GM23338 (cell line): Measurements from ENCODE around the gene GAPDHS. TPM values are rescaled to one million over a fixed set of nuclear protein-coding genes. Genes with fewer than 3 reads are reported as not detected.

Experiments
- ATAC-seq: fragments of 200-7000 bp; cut with Tn5 transposase; 3 replicates; pipeline ENCODE4 v1.9.1; 2020
- DNase-seq: peaks from one replicate; pipeline ENCODE4 v3.0.0-alpha.2; 2015; ENCODE audit warnings: low spot score
- H2AFZ ChIP-seq: fragments of 200-600 bp; sonication (generic); 2 replicates; pipeline ENCODE4 v1.8.0; 2016; ENCODE audit warnings: antibody characterized with exemption, mild to moderate bottlenecking, moderate library complexity
- H3F3A ChIP-seq: fragments of 200-600 bp; sonication (generic); replicated peaks from 2 replicates; pipeline ENCODE4 v1.8.0; 2017; ENCODE audit warnings: antibody characterized with exemption, mixed run types, low read depth
- H3K27ac ChIP-seq: fragments of 200-600 bp; sonication (generic); 2 replicates; pipeline ENCODE4 v1.6.1; 2016; ENCODE audit warnings: low read depth
- H3K27me3 ChIP-seq: fragments of 200-600 bp; sonication (generic); 2 replicates; pipeline ENCODE4 v1.8.0; 2016; ENCODE audit warnings: mild to moderate bottlenecking, mixed run types, moderate library complexity; ENCODE audit not compliant: insufficient read depth
- H3K36me3 ChIP-seq: fragments of 200-600 bp; sonication (generic); 2 replicates; pipeline ENCODE4 v1.8.0; 2016; ENCODE audit warnings: mild to moderate bottlenecking; ENCODE audit not compliant: insufficient read depth
- H3K4me1 ChIP-seq: fragments of 200-600 bp; sonication (generic); 2 replicates; pipeline ENCODE4 v1.8.0; 2016; ENCODE audit warnings: mild to moderate bottlenecking, moderate library complexity; ENCODE audit not compliant: insufficient read depth
- H3K4me2 ChIP-seq: fragments of 200-600 bp; sonication (generic); 2 replicates; pipeline ENCODE4 v1.7.1; 2017; ENCODE audit warnings: mixed run types
- H3K4me3 ChIP-seq: fragments of 200-600 bp; sonication (generic); 2 replicates; pipeline ENCODE4 v1.6.1; 2016; ENCODE audit warnings: mixed run types
- H3K79me2 ChIP-seq: fragments of 200-600 bp; sonication (generic); replicated peaks from 2 replicates; pipeline ENCODE4 v1.8.0; 2017; ENCODE audit warnings: mild to moderate bottlenecking; ENCODE audit not compliant: insufficient read depth
- H3K9me2 ChIP-seq: fragments of 200-600 bp; sonication (generic); 2 replicates; pipeline ENCODE4 v1.8.0; 2017; ENCODE audit not compliant: insufficient read depth
- H4K20me1 ChIP-seq: fragments of 200-600 bp; sonication (generic); replicated peaks from 2 replicates; pipeline ENCODE4 v1.8.0; 2017; ENCODE audit warnings: mild to moderate bottlenecking; ENCODE audit not compliant: insufficient read depth
- H3K27ac Mint-ChIP-seq: 2 replicates; pipeline ENCODE4 v1.8.0; 2020; ENCODE audit warnings: inconsistent platforms, mild to moderate bottlenecking, moderate library complexity, mixed read lengths
- H3K27me3 Mint-ChIP-seq: 3 replicates; pipeline ENCODE4 v1.8.0; 2022; ENCODE audit warnings: low read depth, mild to moderate bottlenecking, moderate library complexity, mixed read lengths, inconsistent platforms; ENCODE audit not compliant: insufficient read depth, poor library complexity
- H3K36me3 Mint-ChIP-seq: 3 replicates; pipeline ENCODE4 v1.8.0; 2021; ENCODE audit warnings: low read depth, mild to moderate bottlenecking, inconsistent platforms, moderate library complexity, mixed read lengths
- H3K4me1 Mint-ChIP-seq: 3 replicates; pipeline ENCODE4 v1.8.0; 2020; ENCODE audit warnings: mild to moderate bottlenecking, inconsistent platforms, mixed read lengths
- H3K4me3 Mint-ChIP-seq: 3 replicates; pipeline ENCODE4 v1.8.0; 2021; ENCODE audit warnings: moderate library complexity, mild to moderate bottlenecking, inconsistent platforms, mixed read lengths
- H3K9me3 Mint-ChIP-seq: 3 replicates; pipeline ENCODE4 v1.8.0; 2020; ENCODE audit warnings: moderate library complexity, mild to moderate bottlenecking, inconsistent platforms, mixed read lengths
- CREB1 ChIP-seq: fragments of 250-450 bp; sonication (Bioruptor Pico); IDR thresholded peaks from 2 replicates; pipeline ENCODE4 v1.5.0; 2020; ENCODE audit warnings: low read depth, mild to moderate bottlenecking, moderate library complexity
- CTCF ChIP-seq, 2 experiments: fragments of 200-600 bp in 1 of 2; sonication (generic) in 1 of 2; conservative IDR thresholded peaks; 2 replicates each; pipeline versions ENCODE4 v1.5.1 to v1.6.1; 2016 to 2017; ENCODE audit warnings: antibody characterized with exemption in 2 of 2, low read depth in 2 of 2, mild to moderate bottlenecking in 2 of 2, moderate library complexity in 1 of 2
- ETS1 ChIP-seq: IDR thresholded peaks from 2 replicates; pipeline ENCODE4 v1.6.1; 2016; ENCODE audit warnings: antibody characterized with exemption
- EZH2phosphoT487 ChIP-seq: fragments of 200-600 bp; sonication (generic); IDR thresholded peaks from one replicate; pipeline ENCODE4 v1.8.1; 2018; ENCODE audit warnings: antibody characterized with exemption; ENCODE audit not compliant: unreplicated experiment
- POLR2AphosphoS5 ChIP-seq: IDR thresholded peaks from 2 replicates; pipeline ENCODE4 v1.6.1; 2016; ENCODE audit warnings: antibody characterized with exemption, low read depth
- STAT1 ChIP-seq: IDR thresholded peaks from one replicate; pipeline ENCODE4 v1.6.1; 2016; ENCODE audit warnings: antibody characterized with exemption; ENCODE audit not compliant: unreplicated experiment
- ZNF114 ChIP-seq: fragments of 250-450 bp; sonication (Bioruptor Pico); IDR thresholded peaks from 2 replicates; pipeline ENCODE4 v1.5.0; 2020; ENCODE audit warnings: mild to moderate bottlenecking, moderate library complexity
- ZNF331 ChIP-seq: fragments of 250-450 bp; sonication (Bioruptor Pico); IDR thresholded peaks from 2 replicates; pipeline ENCODE4 v1.5.0; 2020; ENCODE audit warnings: low read depth, mild to moderate bottlenecking, moderate library complexity
- polyA plus RNA-seq: library from polyadenylated mRNA; unstranded; fragments of >200 nt; fragmentation: Nextera tagmentation; extraction: Ambion mirVana; gene quantifications from 2 replicates; pipeline ENCODE4 v1.2.1, GENCODE V29; 2016
- total RNA-seq: library from RNA; depleted of rRNA; stranded (reverse); fragments of >200 nt; shearing (Covaris generic); gene quantifications from 2 replicates; pipeline ENCODE4 v1.2.3, GENCODE V29; 2014
- TF ChIP-seq, protein P1 (sequence below): fragments of 250-450 bp; sonication (Bioruptor Pico); IDR thresholded peaks from 2 replicates; pipeline ENCODE4 v1.5.0; 2020; ENCODE audit warnings: mild to moderate bottlenecking, moderate library complexity

GAPDHS gene
- total and polyA plus RNA-seq, 2 experiments from 2014 or later: not detected

DNA sequence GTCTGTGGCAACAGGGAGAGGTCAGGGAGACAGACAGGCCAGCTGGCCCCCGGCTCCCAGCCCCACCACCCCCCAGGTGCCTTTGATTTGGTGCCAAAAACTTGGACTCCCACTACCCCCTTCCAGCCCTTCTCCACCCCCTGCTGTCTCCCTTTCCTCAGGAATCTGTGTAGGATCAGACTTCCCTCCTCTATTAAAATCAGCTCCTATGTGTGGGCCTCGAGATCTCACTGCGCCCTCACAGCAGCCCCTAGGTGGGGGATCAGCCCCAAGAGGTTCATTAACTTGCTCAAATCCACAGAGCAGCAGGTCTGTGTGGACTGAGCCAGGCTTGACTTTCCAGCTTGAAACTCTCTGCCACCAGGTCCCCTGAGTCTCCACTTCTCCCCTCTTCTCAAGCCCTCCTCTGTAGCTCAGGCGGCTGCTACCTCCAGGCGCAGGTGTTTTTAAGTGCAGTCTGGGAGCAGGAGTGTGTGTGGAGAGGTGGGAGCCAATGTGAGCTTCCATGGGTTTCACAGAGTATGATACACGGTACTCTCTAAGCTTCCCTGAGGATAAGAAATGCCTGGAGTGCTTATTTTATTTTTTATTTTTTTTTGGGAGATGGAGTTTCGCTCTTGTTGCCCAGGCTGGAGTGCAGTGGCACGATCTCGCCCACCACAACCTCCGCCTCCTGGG lies 1.7 kb downstream of the GAPDHS start:
- peak overlapping the region; percentile 83; the same call in 1 of the 2 replicates for H3K4me2 ChIP-seq
- peak overlapping the region; percentile 36; the same call in 1 of the 2 replicates for H3K27ac Mint-ChIP-seq
- peak; percentile 28 for DNase-seq

GRCh38 chr19:35539314-35539713 lies 6.1 kb downstream of the GAPDHS start:
- no peak overlapping the region for H3K4me3 Mint-ChIP-seq
- peaks cover 37% of the 10 kb centered on the region for H3K36me3 Mint-ChIP-seq
- TF ChIP-seq, protein P1, sequence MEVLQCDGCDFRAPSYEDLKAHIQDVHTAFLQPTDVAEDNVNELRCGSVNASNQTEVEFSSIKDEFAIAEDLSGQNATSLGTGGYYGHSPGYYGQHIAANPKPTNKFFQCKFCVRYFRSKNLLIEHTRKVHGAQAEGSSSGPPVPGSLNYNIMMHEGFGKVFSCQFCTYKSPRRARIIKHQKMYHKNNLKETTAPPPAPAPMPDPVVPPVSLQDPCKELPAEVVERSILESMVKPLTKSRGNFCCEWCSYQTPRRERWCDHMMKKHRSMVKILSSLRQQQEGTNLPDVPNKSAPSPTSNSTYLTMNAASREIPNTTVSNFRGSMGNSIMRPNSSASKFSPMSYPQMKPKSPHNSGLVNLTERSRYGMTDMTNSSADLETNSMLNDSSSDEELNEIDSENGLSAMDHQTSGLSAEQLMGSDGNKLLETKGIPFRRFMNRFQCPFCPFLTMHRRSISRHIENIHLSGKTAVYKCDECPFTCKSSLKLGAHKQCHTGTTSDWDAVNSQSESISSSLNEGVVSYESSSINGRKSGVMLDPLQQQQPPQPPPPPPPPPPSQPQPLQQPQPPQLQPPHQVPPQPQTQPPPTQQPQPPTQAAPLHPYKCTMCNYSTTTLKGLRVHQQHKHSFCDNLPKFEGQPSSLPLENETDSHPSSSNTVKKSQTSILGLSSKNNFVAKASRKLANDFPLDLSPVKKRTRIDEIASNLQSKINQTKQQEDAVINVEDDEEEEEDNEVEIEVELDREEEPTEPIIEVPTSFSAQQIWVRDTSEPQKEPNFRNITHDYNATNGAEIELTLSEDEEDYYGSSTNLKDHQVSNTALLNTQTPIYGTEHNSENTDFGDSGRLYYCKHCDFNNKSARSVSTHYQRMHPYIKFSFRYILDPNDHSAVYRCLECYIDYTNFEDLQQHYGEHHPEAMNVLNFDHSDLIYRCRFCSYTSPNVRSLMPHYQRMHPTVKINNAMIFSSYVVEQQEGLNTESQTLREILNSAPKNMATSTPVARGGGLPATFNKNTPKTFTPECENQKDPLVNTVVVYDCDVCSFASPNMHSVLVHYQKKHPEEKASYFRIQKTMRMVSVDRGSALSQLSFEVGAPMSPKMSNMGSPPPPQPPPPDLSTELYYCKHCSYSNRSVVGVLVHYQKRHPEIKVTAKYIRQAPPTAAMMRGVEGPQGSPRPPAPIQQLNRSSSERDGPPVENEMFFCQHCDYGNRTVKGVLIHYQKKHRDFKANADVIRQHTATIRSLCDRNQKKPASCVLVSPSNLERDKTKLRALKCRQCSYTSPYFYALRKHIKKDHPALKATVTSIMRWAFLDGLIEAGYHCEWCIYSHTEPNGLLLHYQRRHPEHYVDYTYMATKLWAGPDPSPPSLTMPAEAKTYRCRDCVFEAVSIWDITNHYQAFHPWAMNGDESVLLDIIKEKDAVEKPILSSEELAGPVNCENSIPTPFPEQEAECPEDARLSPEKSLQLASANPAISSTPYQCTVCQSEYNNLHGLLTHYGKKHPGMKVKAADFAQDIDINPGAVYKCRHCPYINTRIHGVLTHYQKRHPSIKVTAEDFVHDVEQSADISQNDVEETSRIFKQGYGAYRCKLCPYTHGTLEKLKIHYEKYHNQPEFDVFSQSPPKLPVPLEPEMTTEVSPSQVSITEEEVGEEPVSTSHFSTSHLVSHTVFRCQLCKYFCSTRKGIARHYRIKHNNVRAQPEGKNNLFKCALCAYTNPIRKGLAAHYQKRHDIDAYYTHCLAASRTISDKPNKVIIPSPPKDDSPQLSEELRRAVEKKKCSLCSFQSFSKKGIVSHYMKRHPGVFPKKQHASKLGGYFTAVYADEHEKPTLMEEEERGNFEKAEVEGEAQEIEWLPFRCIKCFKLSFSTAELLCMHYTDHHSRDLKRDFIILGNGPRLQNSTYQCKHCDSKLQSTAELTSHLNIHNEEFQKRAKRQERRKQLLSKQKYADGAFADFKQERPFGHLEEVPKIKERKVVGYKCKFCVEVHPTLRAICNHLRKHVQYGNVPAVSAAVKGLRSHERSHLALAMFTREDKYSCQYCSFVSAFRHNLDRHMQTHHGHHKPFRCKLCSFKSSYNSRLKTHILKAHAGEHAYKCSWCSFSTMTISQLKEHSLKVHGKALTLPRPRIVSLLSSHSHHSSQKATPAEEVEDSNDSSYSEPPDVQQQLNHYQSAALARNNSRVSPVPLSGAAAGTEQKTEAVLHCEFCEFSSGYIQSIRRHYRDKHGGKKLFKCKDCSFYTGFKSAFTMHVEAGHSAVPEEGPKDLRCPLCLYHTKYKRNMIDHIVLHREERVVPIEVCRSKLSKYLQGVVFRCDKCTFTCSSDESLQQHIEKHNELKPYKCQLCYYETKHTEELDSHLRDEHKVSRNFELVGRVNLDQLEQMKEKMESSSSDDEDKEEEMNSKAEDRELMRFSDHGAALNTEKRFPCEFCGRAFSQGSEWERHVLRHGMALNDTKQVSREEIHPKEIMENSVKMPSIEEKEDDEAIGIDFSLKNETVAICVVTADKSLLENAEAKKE (CRISPR knock-in tag): no peak
- TF ChIP-seq ETS1 (no peak), CTCF (conservative IDR thresholded peaks at IDR 0.05; ENCODE audit: low read depth in 2 of 2) (no peak), CREB1 (no peak), ZNF331 (CRISPR knock-in tag) (no peak), STAT1 (no peak), EZH2phosphoT487 (no peak), ZNF114 (CRISPR knock-in tag) (no peak), POLR2AphosphoS5 (no peak)
- peaks cover 8% of the 10 kb centered on the region for H3K27me3 Mint-ChIP-seq
- H3K9me3 Mint-ChIP-seq: no peaks in the 10 kb centered on the region
- Histone ChIP-seq H3K4me1 (peaks cover 15% of the 10 kb centered on the region), H3K36me3 (peaks cover 7% of the 10 kb centered on the region; the same call in 1 of the 2 replicates), H3K9me2 (no peaks in the 10 kb centered on the region), H3K27me3 (0 out of 2 replicates have a peak, but pooled peaks cover 3% of the 10 kb centered on the region), H3F3A (peaks cover 8% of the 10 kb centered on the region; the same call in 1 of the 2 replicates), H4K20me1 (no peaks in the 10 kb centered on the region; the same call in 1 of the 2 replicates), H3K79me2 (peaks cover 5% of the 10 kb centered on the region), H3K27ac (no peak overlapping the region), H3K4me3 (no peak overlapping the region), H3K4me2 (no peak overlapping the region), H2AFZ (no peak overlapping the region)
- ATAC-seq (no peak), DNase-seq (no peak)
- peaks cover 38% of the 10 kb centered on the region; the same call in 2 of the 3 replicates for H3K4me1 Mint-ChIP-seq
- H3K27ac Mint-ChIP-seq: no peak overlapping the region; the same call in 1 of the 2 replicates

More for the DNA sequence above, 1.7 kb downstream of the GAPDHS start:
- TF ChIP-seq ZNF114 (CRISPR knock-in tag) (no peak), STAT1 (no peak)
- H3K79me2 ChIP-seq: no peaks in the 10 kb centered on the region
- H3K27me3 ChIP-seq: peaks cover 31% of the 10 kb centered on the region
- peaks cover 6% of the 10 kb centered on the region; the same call in 1 of the 2 replicates for H3F3A ChIP-seq
- H3K4me3 Mint-ChIP-seq: no peak overlapping the region; the same call in 2 of the 3 replicates
- H3K9me2 ChIP-seq: no peaks in the 10 kb centered on the region
- peaks cover 33% of the 10 kb centered on the region for H3K4me1 Mint-ChIP-seq
- peaks cover 16% of the 10 kb centered on the region for H3K4me1 ChIP-seq
- H3K27me3 Mint-ChIP-seq: peaks cover 27% of the 10 kb centered on the region
- H3K4me3 ChIP-seq: no peak overlapping the region; the same call in 1 of the 2 replicates
- H4K20me1 ChIP-seq: no peaks in the 10 kb centered on the region; the same call in 1 of the 2 replicates
- H3K27ac ChIP-seq: no peak overlapping the region
- H3K36me3 ChIP-seq: no peaks in the 10 kb centered on the region
- H2AFZ ChIP-seq: no peak overlapping the region
- peaks cover 3% of the 10 kb centered on the region; the same call in 1 of the 3 replicates for H3K36me3 Mint-ChIP-seq
- H3K9me3 Mint-ChIP-seq: no peaks in the 10 kb centered on the region
- no peak; the same call in 2 of the 3 replicates for ATAC-seq
